HEK293 (cell line): ENCODE results near the gene CXCL6.

Experiments
- HOXC10 ChIP-seq: sonication (generic); formaldehyde crosslinking; IDR thresholded peaks from 2 replicates; pipeline ENCODE4 v1.8.1; 2023; ENCODE audit warnings: mild to moderate bottlenecking, missing genetic modification reagents
- KLF10 ChIP-seq: fragments of 450-650 bp; IDR thresholded peaks from 2 replicates; pipeline ENCODE4 v1.5.1; 2018; ENCODE audit warnings: missing biosample characterization, mild to moderate bottlenecking, missing genetic modification characterization
- KLF16 ChIP-seq: fragments of 450-650 bp; formaldehyde crosslinking; IDR thresholded peaks from 2 replicates; pipeline ENCODE4 v1.5.1; 2017; ENCODE audit warnings: missing biosample characterization, missing genetic modification characterization
- OVOL3 ChIP-seq: fragments of 450-650 bp; formaldehyde crosslinking; IDR thresholded peaks from 2 replicates; pipeline ENCODE4 v1.5.1; 2016; ENCODE audit warnings: missing biosample characterization, missing genetic modification characterization
- PRDM10 ChIP-seq: fragments of 450-650 bp; formaldehyde crosslinking; IDR thresholded peaks from 2 replicates; pipeline ENCODE4 v1.5.1; 2016; ENCODE audit warnings: missing biosample characterization, missing genetic modification characterization
- PRDM4 ChIP-seq: fragments of 450-650 bp; formaldehyde crosslinking; IDR thresholded peaks from 2 replicates; pipeline ENCODE4 v1.5.1; 2017; ENCODE audit warnings: missing biosample characterization, missing genetic modification characterization
- PRDM6 ChIP-seq: fragments of 450-650 bp; formaldehyde crosslinking; IDR thresholded peaks from 2 replicates; pipeline ENCODE4 v1.5.1; 2017; ENCODE audit warnings: missing biosample characterization, missing genetic modification characterization
- SALL2 ChIP-seq: fragments of 450-650 bp; formaldehyde crosslinking; IDR thresholded peaks from 2 replicates; pipeline ENCODE4 v1.5.0; 2017; ENCODE audit warnings: missing biosample characterization, mild to moderate bottlenecking, missing genetic modification characterization, borderline replicate concordance
- SCRT2 ChIP-seq: fragments of 450-650 bp; formaldehyde crosslinking; IDR thresholded peaks from 2 replicates; pipeline ENCODE4 v1.5.1; 2016; ENCODE audit warnings: missing biosample characterization, missing genetic modification characterization
- SP2 ChIP-seq: fragments of 450-650 bp; formaldehyde crosslinking; IDR thresholded peaks from 2 replicates; pipeline ENCODE4 v1.5.1; 2016; ENCODE audit warnings: missing biosample characterization, missing genetic modification characterization
- SP3 ChIP-seq: fragments of 450-650 bp; formaldehyde crosslinking; IDR thresholded peaks from 2 replicates; pipeline ENCODE4 v1.5.1; 2016; ENCODE audit warnings: missing biosample characterization, missing genetic modification characterization
- SP7 ChIP-seq: fragments of 450-650 bp; formaldehyde crosslinking; IDR thresholded peaks from 2 replicates; pipeline ENCODE4 v1.5.1; 2016; ENCODE audit warnings: missing biosample characterization, missing genetic modification characterization
- ZBTB20 ChIP-seq: fragments of 450-650 bp; formaldehyde crosslinking; IDR thresholded peaks from 2 replicates; pipeline ENCODE4 v1.5.1; 2016; ENCODE audit warnings: missing biosample characterization, missing genetic modification characterization
- ZFHX2 ChIP-seq: fragments of 450-650 bp; formaldehyde crosslinking; conservative IDR thresholded peaks from 2 replicates; pipeline ENCODE4 v1.5.1; 2016; ENCODE audit warnings: missing biosample characterization, missing genetic modification characterization
- ZFP69B ChIP-seq: fragments of 450-650 bp; formaldehyde crosslinking; IDR thresholded peaks from 2 replicates; pipeline ENCODE4 v1.5.1; 2016; ENCODE audit warnings: missing biosample characterization, missing genetic modification characterization
- ZNF184 ChIP-seq: fragments of 450-650 bp; IDR thresholded peaks from 2 replicates; pipeline ENCODE4 v1.5.1; 2018; ENCODE audit warnings: missing biosample characterization, mild to moderate bottlenecking, missing genetic modification characterization
- ZNF19 ChIP-seq: fragments of 450-650 bp; formaldehyde crosslinking; IDR thresholded peaks from 2 replicates; pipeline ENCODE4; 2016; ENCODE audit warnings: missing biosample characterization, missing genetic modification characterization, low read depth
- ZNF2 ChIP-seq: fragments of 450-650 bp; formaldehyde crosslinking; IDR thresholded peaks from 2 replicates; pipeline ENCODE4 v1.5.1; 2016; ENCODE audit warnings: missing biosample characterization, missing genetic modification characterization
- ZNF214 ChIP-seq: fragments of 450-650 bp; formaldehyde crosslinking; IDR thresholded peaks from 2 replicates; pipeline ENCODE4 v1.5.1; 2017; ENCODE audit warnings: missing biosample characterization, mild to moderate bottlenecking, missing genetic modification characterization, borderline replicate concordance
- ZNF366 ChIP-seq: fragments of 450-650 bp; formaldehyde crosslinking; conservative IDR thresholded peaks from 2 replicates; pipeline ENCODE4 v1.5.1; 2016; ENCODE audit warnings: missing biosample characterization, missing genetic modification characterization
- ZNF37A ChIP-seq: fragments of 450-650 bp; IDR thresholded peaks from 2 replicates; pipeline ENCODE4 v1.5.1; 2018; ENCODE audit warnings: missing biosample characterization, missing genetic modification characterization
- ZNF394 ChIP-seq: fragments of 450-650 bp; formaldehyde crosslinking; IDR thresholded peaks from 2 replicates; pipeline ENCODE4 v1.5.1; 2016; ENCODE audit warnings: missing biosample characterization, missing genetic modification characterization, mild to moderate bottlenecking, moderate library complexity, borderline replicate concordance
- ZNF423 ChIP-seq: fragments of 450-650 bp; formaldehyde crosslinking; IDR thresholded peaks from 2 replicates; pipeline ENCODE4 v1.5.1; 2016; ENCODE audit warnings: missing biosample characterization, missing genetic modification characterization
- ZNF48 ChIP-seq: fragments of 450-650 bp; formaldehyde crosslinking; IDR thresholded peaks from 2 replicates; pipeline ENCODE4 v1.5.1; 2016; ENCODE audit warnings: missing biosample characterization, missing genetic modification characterization
- ZNF623 ChIP-seq: fragments of 450-650 bp; formaldehyde crosslinking; IDR thresholded peaks from 2 replicates; pipeline ENCODE4 v1.5.1; 2016; ENCODE audit warnings: missing biosample characterization, missing genetic modification characterization
- ZNF704 ChIP-seq: fragments of 450-650 bp; formaldehyde crosslinking; IDR thresholded peaks from 2 replicates; pipeline ENCODE4 v1.5.1; 2016; ENCODE audit warnings: missing biosample characterization, missing genetic modification characterization
- ZNF791 ChIP-seq: fragments of 450-650 bp; formaldehyde crosslinking; IDR thresholded peaks from 2 replicates; pipeline ENCODE4 v1.5.1; 2016; ENCODE audit warnings: missing biosample characterization, missing genetic modification characterization
- ZSCAN16 ChIP-seq: fragments of 450-650 bp; formaldehyde crosslinking; IDR thresholded peaks from 2 replicates; pipeline ENCODE4 v1.5.1; 2016; ENCODE audit warnings: missing biosample characterization, missing genetic modification characterization

The CXCL6 gene

DNA sequence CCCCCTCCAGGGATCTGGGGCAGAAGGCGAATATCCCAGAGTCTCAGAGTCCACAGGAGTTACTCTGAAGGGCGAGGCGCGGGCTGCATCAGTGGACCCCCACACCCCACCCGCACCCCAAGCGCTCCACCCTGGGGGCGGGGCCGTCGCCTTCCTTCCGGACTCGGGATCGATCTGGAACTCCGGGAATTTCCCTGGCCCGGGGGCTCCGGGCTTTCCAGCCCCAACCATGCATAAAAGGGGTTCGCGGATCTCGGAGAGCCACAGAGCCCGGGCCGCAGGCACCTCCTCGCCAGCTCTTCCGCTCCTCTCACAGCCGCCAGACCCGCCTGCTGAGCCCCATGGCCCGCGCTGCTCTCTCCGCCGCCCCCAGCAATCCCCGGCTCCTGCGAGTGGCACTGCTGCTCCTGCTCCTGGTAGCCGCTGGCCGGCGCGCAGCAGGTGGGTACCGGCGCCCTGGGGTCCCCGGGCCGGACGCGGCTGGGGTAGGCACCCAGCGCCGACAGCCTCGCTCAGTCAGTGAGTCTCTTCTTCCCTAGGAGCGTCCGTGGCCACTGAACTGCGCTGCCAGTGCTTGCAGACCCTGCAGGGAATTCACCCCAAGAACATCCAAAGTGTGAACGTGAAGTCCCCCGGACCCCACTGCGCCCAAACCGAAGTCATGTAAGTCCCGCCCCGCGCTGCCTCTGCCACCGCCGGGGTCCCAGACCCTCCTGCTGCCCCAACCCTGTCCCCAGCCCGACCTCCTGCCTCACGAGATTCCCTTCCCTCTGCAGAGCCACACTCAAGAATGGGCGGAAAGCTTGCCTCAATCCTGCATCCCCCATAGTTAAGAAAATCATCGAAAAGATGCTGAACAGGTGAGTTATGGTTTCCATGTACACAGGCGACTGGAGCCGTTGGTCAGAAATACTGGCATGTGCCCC, 32.9 kb downstream of the CXCL6 start, which contains the start of gene CXCL1 (continued):
- no peak for TF ChIP-seq ZNF704
- no peak for TF ChIP-seq ZNF48 (tag by site-specific recombination)
- peak; percentile 30; the same call in 1 of the 2 replicates for TF ChIP-seq ZFP69B (tag by site-specific recombination)
- TF ChIP-seq OVOL3, result no peak
- TF ChIP-seq SCRT2 (tag by site-specific recombination), result peak; percentile 72
- TF ChIP-seq HOXC10 (CRISPR knock-in tag), result no peak
- TF ChIP-seq ZNF366, result no peak
- TF ChIP-seq ZFHX2 (tag by site-specific recombination), result no peak
- no peak for TF ChIP-seq ZNF791
- peak; percentile 45 for TF ChIP-seq SP2 (tag by site-specific recombination)
- TF ChIP-seq ZNF394 (tag by site-specific recombination), result peak; percentile 38; the same call in 1 of the 2 replicates
- TF ChIP-seq KLF16 (tag by site-specific recombination), result no peak
- TF ChIP-seq PRDM6 (tag by site-specific recombination), result no peak
- no peak for TF ChIP-seq ZSCAN16 (tag by site-specific recombination)
- TF ChIP-seq SP3 (tag by site-specific recombination), result peak; percentile 58
- no peak for TF ChIP-seq SALL2
- no peak for TF ChIP-seq ZNF37A (tag by site-specific recombination)
- TF ChIP-seq ZNF214 (tag by site-specific recombination), result no peak
- peak; percentile 61 for TF ChIP-seq PRDM10
- no peak for TF ChIP-seq PRDM4
- TF ChIP-seq SP7 (tag by site-specific recombination), result 0 out of 2 replicates have a peak, but pooled peaks have one; percentile 11
- no peak for TF ChIP-seq ZNF19
- peak; percentile 78 for TF ChIP-seq ZBTB20 (tag by site-specific recombination)
- TF ChIP-seq ZNF423 (tag by site-specific recombination), result peak; percentile 79
- TF ChIP-seq KLF10 (tag by site-specific recombination), result no peak
- no peak for TF ChIP-seq ZNF2 (tag by site-specific recombination)
- TF ChIP-seq ZNF623 (tag by site-specific recombination), result no peak
- no peak for TF ChIP-seq ZNF184 (tag by site-specific recombination)
